Upper lobe of left lung (tissue), 6 donors: ENCODE data around the gene GH2. TPM values are rescaled to one million over a fixed set of nuclear protein-coding genes. Genes with fewer than 3 reads are reported as not detected.

Source experiments
- ATAC-seq, 2 donors: fragments of 200-7000 bp; cut with Tn5 transposase; one replicate each; pipeline ENCODE4 v1.9.1; 2022; ENCODE audit warnings: mild to moderate bottlenecking in 2 of 2, moderate library complexity in 2 of 2; ENCODE audit not compliant: low FRiP score in 2 of 2
- DNase-seq, 2 donors: peaks; one replicate each; pipeline ENCODE4 v3.0.0-alpha.2; 2019 to 2020
- H3K27ac ChIP-seq, 4 donors: fragments of 200-600 bp; sonication (generic); one replicate each; pipeline ENCODE4 v1.5.1; 2016 to 2019
- H3K27me3 ChIP-seq, 4 donors: fragments of 200-600 bp; sonication (generic); one replicate each; pipeline ENCODE4 v1.5.1; 2017 to 2019
- H3K36me3 ChIP-seq, 4 donors: fragments of 200-600 bp; sonication (generic); one replicate each; pipeline ENCODE4 v1.5.1; 2016 to 2019
- H3K4me1 ChIP-seq, 4 donors: fragments of 200-600 bp; sonication (generic); one replicate each; pipeline ENCODE4 v1.5.1; 2018 to 2019
- H3K4me3 ChIP-seq, 4 donors: fragments of 200-600 bp; sonication (generic); one replicate each; pipeline ENCODE4 v1.5.1; 2017 to 2019; ENCODE audit warnings: mild to moderate bottlenecking in 2 of 4, moderate library complexity in 1 of 4
- H3K9me3 ChIP-seq, 4 donors: fragments of 200-600 bp; sonication (generic); one replicate each; pipeline ENCODE4 v1.5.1; 2018 to 2019
- EP300 ChIP-seq, 4 donors: sonication (generic); formaldehyde crosslinking; IDR thresholded peaks; one replicate each; pipeline ENCODE4 v1.5.1; 2017; ENCODE audit warnings: antibody characterized with exemption in 4 of 4, control low read depth in 2 of 4
- POLR2A ChIP-seq, 4 donors: fragments of 450-650 bp; IDR thresholded peaks; one replicate each; pipeline ENCODE4 v1.5.1; 2016 to 2017; ENCODE audit warnings: antibody characterized with exemption in 4 of 4, mild to moderate bottlenecking in 2 of 4
- POLR2AphosphoS5 ChIP-seq, 2 donors: sonication (generic); formaldehyde crosslinking; IDR thresholded peaks; one replicate each; pipeline ENCODE4 v1.5.1; 2017; ENCODE audit warnings: antibody characterized with exemption in 2 of 2
- WGBS, 2 donors: methylation state at CpG; one replicate each; pipeline ENCODE4 v1.1.5; 2017 to 2018; 5-methylcytosine and 5-hydroxymethylcytosine counted together
- total RNA-seq, 6 donors: library from RNA; depleted of rRNA in 4 of 6; stranded (reverse); fragments of >200 nt in 4 of 6; gene quantifications; one replicate each; pipeline versions ENCODE4 v1.1.0 to v1.2.1, GENCODE V29; 2016 to 2021
- TF ChIP-seq, protein P1 (sequence below), 6 experiments: fragments of 450-650 bp in 4 of 6; fragments of 200-600 bp in 2 of 6; sonication (generic) in 2 of 6; IDR thresholded peaks; one replicate each; pipeline ENCODE4 v1.5.1; 2016 to 2019; ENCODE audit warnings: antibody characterized with exemption in 6 of 6
- donor health status: DM: no; HTN: no; CAD: no; lungs with moderate emphysema.
- donor health status: DM: no; HTN: yes; CAD: no; lungs with severe emphysema.

Gene GH2
- total RNA-seq, 6 donors from 2014 or later = not detected

GRCh38 chr17:63834431-63835166, 47.1 kb downstream of the GH2 start:
- no peaks in the 10 kb centered on the region for H3K9me3 ChIP-seq
- H3K4me1 ChIP-seq = peaks cover 27 to 39% (median 35%) of the 10 kb centered on the region in 4 donors
- WGBS, 2 donors = 30 to 39% methylated on average over 8 to 13 of the region's 13 CpGs
- no peaks in the 10 kb centered on the region for H3K27me3 ChIP-seq
- ATAC-seq = peak; percentile 37 to 38
- no peak overlapping the region for H3K4me3 ChIP-seq
- DNase-seq = peak in 1 of 2 donors; percentile 59
- H3K36me3 ChIP-seq = peaks cover 49 to 80% (median 74%) of the 10 kb centered on the region in 4 donors
- H3K27ac ChIP-seq = peak overlapping the region in 1 of 4 donors; percentile 55
- TF ChIP-seq, protein P1, sequence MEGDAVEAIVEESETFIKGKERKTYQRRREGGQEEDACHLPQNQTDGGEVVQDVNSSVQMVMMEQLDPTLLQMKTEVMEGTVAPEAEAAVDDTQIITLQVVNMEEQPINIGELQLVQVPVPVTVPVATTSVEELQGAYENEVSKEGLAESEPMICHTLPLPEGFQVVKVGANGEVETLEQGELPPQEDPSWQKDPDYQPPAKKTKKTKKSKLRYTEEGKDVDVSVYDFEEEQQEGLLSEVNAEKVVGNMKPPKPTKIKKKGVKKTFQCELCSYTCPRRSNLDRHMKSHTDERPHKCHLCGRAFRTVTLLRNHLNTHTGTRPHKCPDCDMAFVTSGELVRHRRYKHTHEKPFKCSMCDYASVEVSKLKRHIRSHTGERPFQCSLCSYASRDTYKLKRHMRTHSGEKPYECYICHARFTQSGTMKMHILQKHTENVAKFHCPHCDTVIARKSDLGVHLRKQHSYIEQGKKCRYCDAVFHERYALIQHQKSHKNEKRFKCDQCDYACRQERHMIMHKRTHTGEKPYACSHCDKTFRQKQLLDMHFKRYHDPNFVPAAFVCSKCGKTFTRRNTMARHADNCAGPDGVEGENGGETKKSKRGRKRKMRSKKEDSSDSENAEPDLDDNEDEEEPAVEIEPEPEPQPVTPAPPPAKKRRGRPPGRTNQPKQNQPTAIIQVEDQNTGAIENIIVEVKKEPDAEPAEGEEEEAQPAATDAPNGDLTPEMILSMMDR (IDR thresholded peaks at IDR 0.05) = peak in 4 of 6 experiments; percentile 23 to 52 (median 47)
- TF ChIP-seq EP300 (IDR thresholded peaks at IDR 0.05) (no peak), POLR2A (IDR thresholded peaks at IDR 0.05) (no peak), POLR2AphosphoS5 (IDR thresholded peaks at IDR 0.05) (no peak)

GRCh38 chr17:63833741-63834373, 47.9 kb downstream of the GH2 start:
- Histone ChIP-seq H3K36me3 (peaks cover 49 to 88% (median 79%) of the 10 kb centered on the region in 4 donors), H3K27me3 (no peaks in the 10 kb centered on the region), H3K4me3 (no peak overlapping the region), H3K27ac (peak overlapping the region in 1 of 4 donors; percentile 55), H3K9me3 (no peaks in the 10 kb centered on the region), H3K4me1 (peaks cover 24 to 39% (median 35%) of the 10 kb centered on the region in 4 donors)
- ATAC-seq (no peak), DNase-seq (peak in 1 of 2 donors; percentile 23)
- no peak for TF ChIP-seq POLR2AphosphoS5 (IDR thresholded peaks at IDR 0.05)
- no peak for TF ChIP-seq EP300 (IDR thresholded peaks at IDR 0.05)
- TF ChIP-seq, protein P1 (IDR thresholded peaks at IDR 0.05) = no peak
- TF ChIP-seq POLR2A (IDR thresholded peaks at IDR 0.05) = no peak
- WGBS, 2 donors = 95 to 96% methylated on average over 15 of the region's 15 CpGs

GRCh38 chr17:63833026-63833740, 48.6 kb downstream of the GH2 start:
- Histone ChIP-seq H3K9me3 (no peaks in the 10 kb centered on the region), H3K36me3 (peaks cover 49 to 91% (median 79%) of the 10 kb centered on the region in 4 donors), H3K4me3 (no peak overlapping the region), H3K27ac (no peak overlapping the region), H3K4me1 (peaks cover 24 to 39% (median 35%) of the 10 kb centered on the region in 4 donors), H3K27me3 (no peaks in the 10 kb centered on the region)
- WGBS, 2 donors = 83 to 88% methylated on average over 11 to 13 of the region's 14 CpGs
- ATAC-seq (no peak), DNase-seq (no peak)
- TF ChIP-seq POLR2A (IDR thresholded peaks at IDR 0.05) (no peak), EP300 (IDR thresholded peaks at IDR 0.05) (no peak), POLR2AphosphoS5 (IDR thresholded peaks at IDR 0.05) (no peak)
- TF ChIP-seq, protein P1 (IDR thresholded peaks at IDR 0.05) = no peak

DNA sequence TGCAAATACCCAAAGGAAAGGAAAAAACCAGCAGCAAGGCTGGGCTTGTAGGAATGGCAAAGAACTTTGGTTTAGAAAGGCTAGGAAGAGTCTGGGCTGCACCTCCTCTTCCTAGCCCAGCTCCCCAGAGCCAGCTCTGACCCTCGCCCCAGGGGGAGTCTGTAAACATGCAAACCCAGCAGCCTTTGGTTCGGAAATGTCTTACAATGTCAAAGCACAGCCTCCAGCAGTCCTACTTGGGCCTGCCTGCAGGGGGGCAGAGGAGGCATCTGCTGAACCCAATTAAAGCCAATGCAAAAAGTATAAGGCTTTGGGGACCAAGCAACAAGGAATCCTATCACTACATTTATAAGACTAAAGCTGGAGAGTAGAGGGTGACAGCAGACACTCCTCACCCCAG, 49.3 kb downstream of the GH2 start:
- DNase-seq (no peak), ATAC-seq (no peak)
- no peaks in the 10 kb centered on the region for H3K27me3 ChIP-seq
- H3K27ac ChIP-seq = no peak overlapping the region
- H3K36me3 ChIP-seq = peaks cover 49 to 87% (median 78%) of the 10 kb centered on the region in 4 donors
- 88% methylated on average over 2 of the region's 2 CpGs; no CpG with 5 or more reads in 1 of the 2 donors for WGBS, 2 donors
- TF ChIP-seq, protein P1 (IDR thresholded peaks at IDR 0.05) = no peak
- TF ChIP-seq POLR2AphosphoS5 (IDR thresholded peaks at IDR 0.05) = no peak
- TF ChIP-seq POLR2A (IDR thresholded peaks at IDR 0.05) = no peak
- no peak for TF ChIP-seq EP300 (IDR thresholded peaks at IDR 0.05)
- H3K4me3 ChIP-seq = no peak overlapping the region
- H3K4me1 ChIP-seq = peaks cover 21 to 38% (median 33%) of the 10 kb centered on the region in 4 donors
- H3K9me3 ChIP-seq = no peaks in the 10 kb centered on the region
